PFSK-1 (cell line): ENCODE data around the gene USP13.

Source experiments
- FOXP2 ChIP-seq: optimal IDR thresholded peaks from 2 replicates; pipeline ENCODE3; 2011; ENCODE audit warnings: borderline replicate concordance, control low read depth, inconsistent platforms; ENCODE audit not compliant: insufficient read depth; ENCODE audit errors: extremely low read length, extremely low read depth
- POLR2AphosphoS5 ChIP-seq: IDR thresholded peaks from 2 replicates; pipeline ENCODE4 v1.6.1; 2012; ENCODE audit warnings: low read depth, mild to moderate bottlenecking, control low read depth, low read length, moderate library complexity
- SIN3A ChIP-seq: IDR thresholded peaks from 2 replicates; pipeline ENCODE4 v1.6.1; 2012; ENCODE audit warnings: mild to moderate bottlenecking, low read length, moderate library complexity, borderline replicate concordance; ENCODE audit not compliant: insufficient read depth
- TAF1 ChIP-seq: IDR thresholded peaks from 2 replicates; pipeline ENCODE4 v1.6.1; 2012; ENCODE audit warnings: low read length, control low read depth, borderline replicate concordance; ENCODE audit not compliant: insufficient read depth
- TF ChIP-seq, protein P1 (sequence below), 2 experiments: IDR thresholded peaks; 2 replicates each; pipeline versions ENCODE4 v1.6.1 to v1.8.0; 2011 to 2012; ENCODE audit warnings: low read depth in 2 of 2, low read length in 2 of 2, control low read depth in 1 of 2, inconsistent platforms in 1 of 2, mild to moderate bottlenecking in 1 of 2, moderate library complexity in 1 of 2; ENCODE audit not compliant: insufficient read depth in 1 of 2

Gene USP13

DNA sequence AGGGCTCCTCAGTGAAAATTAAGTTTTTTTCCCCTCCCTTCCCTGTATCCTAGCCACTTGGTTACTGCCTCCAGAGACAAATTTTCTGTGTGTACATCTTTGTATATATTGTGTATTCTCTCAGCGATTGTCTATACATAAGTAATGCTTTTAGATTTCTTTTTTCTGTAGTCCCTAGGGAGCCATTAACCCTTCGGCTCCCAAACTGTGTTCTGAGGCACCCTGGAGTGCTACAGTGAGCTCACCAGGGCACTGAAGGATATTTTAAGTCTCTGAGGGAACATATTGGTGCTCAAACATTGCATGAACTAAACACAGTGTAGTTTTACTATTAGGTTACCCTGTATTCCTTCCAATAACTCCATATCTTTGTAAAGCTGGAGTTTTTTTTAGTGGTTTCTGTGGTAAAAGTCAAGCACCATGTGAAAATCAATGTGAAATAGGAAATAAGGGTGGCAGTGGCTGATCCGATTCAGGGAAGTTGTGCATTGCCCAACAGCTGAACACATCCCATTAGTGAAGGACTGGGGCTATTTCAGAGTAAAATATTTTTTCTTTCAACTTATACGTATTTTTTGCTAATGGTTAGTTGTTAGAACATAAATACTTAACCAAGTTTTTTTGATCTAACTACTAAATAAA lies 43.0 kb downstream of the USP13 start:
- TF ChIP-seq FOXP2 (no peak), POLR2AphosphoS5 (no peak), TAF1 (no peak), SIN3A (no peak)
- TF ChIP-seq, protein P1, sequence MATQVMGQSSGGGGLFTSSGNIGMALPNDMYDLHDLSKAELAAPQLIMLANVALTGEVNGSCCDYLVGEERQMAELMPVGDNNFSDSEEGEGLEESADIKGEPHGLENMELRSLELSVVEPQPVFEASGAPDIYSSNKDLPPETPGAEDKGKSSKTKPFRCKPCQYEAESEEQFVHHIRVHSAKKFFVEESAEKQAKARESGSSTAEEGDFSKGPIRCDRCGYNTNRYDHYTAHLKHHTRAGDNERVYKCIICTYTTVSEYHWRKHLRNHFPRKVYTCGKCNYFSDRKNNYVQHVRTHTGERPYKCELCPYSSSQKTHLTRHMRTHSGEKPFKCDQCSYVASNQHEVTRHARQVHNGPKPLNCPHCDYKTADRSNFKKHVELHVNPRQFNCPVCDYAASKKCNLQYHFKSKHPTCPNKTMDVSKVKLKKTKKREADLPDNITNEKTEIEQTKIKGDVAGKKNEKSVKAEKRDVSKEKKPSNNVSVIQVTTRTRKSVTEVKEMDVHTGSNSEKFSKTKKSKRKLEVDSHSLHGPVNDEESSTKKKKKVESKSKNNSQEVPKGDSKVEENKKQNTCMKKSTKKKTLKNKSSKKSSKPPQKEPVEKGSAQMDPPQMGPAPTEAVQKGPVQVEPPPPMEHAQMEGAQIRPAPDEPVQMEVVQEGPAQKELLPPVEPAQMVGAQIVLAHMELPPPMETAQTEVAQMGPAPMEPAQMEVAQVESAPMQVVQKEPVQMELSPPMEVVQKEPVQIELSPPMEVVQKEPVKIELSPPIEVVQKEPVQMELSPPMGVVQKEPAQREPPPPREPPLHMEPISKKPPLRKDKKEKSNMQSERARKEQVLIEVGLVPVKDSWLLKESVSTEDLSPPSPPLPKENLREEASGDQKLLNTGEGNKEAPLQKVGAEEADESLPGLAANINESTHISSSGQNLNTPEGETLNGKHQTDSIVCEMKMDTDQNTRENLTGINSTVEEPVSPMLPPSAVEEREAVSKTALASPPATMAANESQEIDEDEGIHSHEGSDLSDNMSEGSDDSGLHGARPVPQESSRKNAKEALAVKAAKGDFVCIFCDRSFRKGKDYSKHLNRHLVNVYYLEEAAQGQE (IDR thresholded peaks at IDR 0.05; ENCODE audit: insufficient read depth in 1 of 2, low read depth in 2 of 2, low read length in 2 of 2), result no peak

DNA sequence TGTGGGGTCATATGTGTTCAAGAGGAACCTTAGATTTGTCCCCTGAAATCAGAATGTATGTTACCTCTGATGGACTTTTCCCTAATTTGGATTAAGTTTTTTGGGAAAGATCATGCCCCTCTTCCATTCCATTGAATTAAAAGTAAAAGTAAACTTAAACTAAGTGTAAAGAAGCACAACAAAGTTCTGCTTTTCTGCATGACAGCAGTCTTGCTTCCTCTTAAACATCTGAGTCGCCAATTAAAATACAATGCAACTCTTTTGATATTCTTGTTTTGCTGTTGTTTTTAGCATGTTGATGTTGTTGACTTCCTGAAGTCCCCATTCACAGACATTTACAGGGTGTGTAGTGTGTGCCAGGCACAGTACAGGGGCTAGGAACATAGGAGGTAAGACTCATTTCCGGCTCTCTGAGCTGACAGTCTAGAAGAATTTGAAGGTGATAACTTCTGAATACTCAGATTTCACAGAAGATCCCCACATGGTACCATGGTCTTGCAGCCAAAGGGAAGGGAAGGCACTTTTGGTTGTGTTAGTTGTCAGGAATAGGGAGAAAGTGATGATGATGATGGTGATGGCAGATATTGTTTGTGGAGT lies 45.0 kb downstream of the USP13 start:
- TF ChIP-seq, protein P1 (IDR thresholded peaks at IDR 0.05; ENCODE audit: insufficient read depth in 1 of 2, low read depth in 2 of 2, low read length in 2 of 2), result no peak
- TF ChIP-seq POLR2AphosphoS5 (no peak), FOXP2 (no peak), TAF1 (no peak), SIN3A (no peak)

DNA sequence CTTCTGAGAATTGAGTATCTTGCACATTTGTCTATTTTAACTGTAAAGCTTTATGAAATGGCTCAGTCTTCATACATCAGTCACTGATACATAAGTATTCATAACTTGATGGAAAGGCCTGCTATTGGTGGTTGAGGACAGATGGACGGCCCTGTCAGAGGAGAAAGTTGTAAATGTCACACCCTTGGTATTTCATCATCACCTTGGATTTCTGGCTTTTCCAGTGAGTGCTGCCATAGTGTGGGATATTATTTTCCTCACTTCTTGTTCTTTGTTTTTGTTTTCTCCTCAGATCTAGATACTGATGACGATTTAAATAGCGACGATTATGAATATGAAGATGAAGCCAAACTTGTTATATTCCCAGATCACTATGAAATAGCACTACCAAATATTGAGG lies 47.9 kb downstream of the USP13 start:
- TF ChIP-seq FOXP2 (no peak), SIN3A (no peak), TAF1 (no peak), POLR2AphosphoS5 (no peak)
- TF ChIP-seq, protein P1 (IDR thresholded peaks at IDR 0.05; ENCODE audit: insufficient read depth in 1 of 2, low read depth in 2 of 2, low read length in 2 of 2), result no peak

DNA sequence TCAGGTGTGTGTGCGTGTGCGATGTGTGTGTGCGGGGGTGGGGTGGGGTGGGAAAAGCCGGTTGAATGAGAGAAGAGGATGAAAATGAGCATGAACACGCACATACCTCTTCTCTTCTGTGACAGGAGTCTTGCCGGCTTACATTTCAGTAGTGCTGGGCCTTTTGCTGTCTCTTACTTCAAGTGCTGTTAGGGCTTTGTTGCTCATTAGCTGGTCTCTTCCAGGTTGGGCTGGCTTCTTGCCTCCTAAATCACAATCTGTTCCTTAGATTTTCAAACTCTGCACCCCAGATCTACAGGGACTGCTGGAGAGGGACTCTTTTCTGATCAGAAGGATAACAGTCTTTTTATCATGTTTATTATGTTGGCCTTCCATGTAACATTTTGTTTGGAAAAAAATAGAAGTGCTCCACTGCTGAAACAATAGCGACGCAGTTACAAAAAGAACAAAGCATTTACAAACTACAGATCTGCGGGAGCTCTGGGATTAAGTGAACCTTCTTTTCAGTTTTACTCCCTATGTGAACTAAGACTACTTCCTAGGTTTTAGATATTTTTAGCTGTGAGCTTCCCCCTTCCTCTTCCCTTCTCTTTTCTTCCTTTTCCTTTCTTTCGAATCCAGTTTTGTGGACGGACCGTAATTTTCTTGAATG lies 48.5 kb downstream of the USP13 start:
- no peak for TF ChIP-seq POLR2AphosphoS5
- no peak for TF ChIP-seq FOXP2
- TF ChIP-seq, protein P1 (IDR thresholded peaks at IDR 0.05; ENCODE audit: insufficient read depth in 1 of 2, low read depth in 2 of 2, low read length in 2 of 2), result no peak
- no peak for TF ChIP-seq SIN3A
- no peak for TF ChIP-seq TAF1
